GM21360 (cell line): ENCODE measurements around the gene CHSY1.

Experiments used
- ATAC-seq: cut with Tn5 transposase; IDR thresholded peaks from one replicate; pipeline ENCODE4 v1.9.1; 2021; ENCODE audit warnings: mild to moderate bottlenecking, moderate library complexity; ENCODE audit not compliant: unreplicated experiment

Gene CHSY1

DNA sequence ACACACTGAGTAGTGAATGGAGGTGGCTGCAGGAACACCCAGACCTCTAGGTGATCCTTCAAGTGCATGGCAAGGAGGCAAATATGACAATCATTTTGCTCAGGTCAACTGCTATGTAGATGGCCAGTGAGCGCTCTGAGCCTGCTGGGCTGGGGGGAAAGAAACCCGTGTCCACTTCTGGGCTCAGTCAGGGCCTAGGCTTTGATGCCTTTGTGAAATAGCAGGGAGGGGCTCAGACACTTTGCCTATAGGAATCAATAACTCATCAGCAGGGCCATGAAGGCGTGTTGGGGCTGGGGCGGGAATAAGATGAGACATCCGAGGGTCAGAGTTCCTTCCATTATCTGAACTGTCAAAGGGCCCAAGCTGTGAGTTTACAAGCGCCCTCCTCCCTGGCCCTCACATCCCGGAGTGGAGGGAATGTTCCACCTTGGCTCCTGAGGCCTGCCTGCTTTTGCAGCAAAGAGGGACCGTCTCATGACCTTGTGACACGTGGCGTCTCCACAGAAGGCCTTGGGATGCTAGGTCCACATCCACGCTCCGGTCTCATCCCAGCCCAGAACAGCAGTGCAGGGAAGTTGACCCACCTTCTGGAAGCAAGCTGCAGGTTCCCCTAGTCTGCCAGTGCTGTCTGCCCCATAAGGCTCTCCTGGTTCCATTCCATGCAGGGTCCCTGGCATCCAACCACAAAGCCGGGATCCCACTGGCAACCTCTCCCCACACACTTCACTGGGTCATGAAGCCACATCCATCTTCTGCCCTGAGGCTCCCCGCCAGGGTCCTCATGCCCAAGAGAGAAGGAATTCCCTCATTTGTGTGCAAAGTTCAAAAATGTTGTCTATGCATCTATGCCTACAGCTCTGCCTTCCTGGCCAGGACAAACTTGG, 78.4 kb downstream of the CHSY1 start:
- ATAC-seq = no peak

DNA sequence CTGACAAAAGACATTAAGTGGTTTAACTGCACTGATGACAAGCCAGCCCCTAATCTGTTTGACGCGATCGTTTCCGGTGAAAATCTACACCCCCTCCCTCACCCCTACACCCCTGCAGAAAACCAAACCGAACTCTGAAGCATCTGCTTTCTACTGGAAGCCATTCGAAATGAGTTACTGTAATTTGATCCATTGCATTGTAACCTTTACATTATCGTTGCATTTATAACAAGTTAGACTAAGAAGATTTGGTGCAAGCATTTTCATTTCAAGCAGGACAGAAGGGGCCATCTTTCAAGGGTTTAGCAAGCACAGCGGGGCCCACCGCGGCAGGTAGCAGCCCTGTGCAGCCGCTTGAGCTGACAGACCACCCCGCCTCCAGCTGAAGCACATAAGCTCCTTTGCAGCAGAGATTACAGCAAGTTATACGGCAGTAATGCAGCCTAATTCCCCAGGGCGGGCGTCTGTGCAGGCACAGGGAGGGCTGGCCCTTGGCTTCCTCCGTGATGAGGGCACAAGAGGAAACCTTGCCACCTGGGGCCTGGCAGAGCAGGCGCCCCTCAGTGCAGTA, 79.3 kb downstream of the CHSY1 start:
- ATAC-seq = no peak

- ATAC-seq = no peak
These were observed 79.9 kb downstream of the CHSY1 start for GRCh38 chr15:101171954-101172353.

GRCh38 chr15:101170568-101171350, 81.1 kb downstream of the CHSY1 start:
- ATAC-seq = no peak

DNA sequence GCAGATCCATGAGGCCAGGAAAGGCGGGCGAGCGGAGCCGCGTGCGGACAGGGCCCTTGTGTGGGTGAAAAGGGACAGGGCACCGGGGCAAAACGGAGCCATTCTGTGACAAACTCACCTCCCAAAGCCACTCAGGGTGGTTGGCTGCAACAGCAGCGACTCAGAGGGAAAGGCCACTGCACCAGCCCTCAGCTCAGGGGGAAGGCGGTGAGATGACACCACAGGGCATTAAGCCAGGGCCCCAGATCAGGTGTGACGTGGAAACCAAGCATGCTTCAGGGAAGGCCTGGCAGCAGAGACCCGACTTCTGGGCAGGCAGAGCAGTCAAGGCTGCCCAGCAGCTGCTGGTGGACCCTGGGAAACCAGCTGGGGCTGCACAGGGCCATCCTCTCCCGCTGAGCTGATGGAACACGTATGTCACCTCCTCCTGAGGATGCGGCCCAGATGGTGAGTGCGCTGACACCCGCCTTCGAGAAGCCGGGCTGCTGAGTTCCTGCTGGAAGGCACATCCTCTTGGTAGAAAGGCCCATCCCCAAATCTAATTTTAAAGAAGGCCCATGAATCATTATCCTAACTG, 82.3 kb downstream of the CHSY1 start:
- ATAC-seq = no peak

- no peak for ATAC-seq
These were observed 82.9 kb downstream of the CHSY1 start for GRCh38 chr15:101168898-101169494.

DNA sequence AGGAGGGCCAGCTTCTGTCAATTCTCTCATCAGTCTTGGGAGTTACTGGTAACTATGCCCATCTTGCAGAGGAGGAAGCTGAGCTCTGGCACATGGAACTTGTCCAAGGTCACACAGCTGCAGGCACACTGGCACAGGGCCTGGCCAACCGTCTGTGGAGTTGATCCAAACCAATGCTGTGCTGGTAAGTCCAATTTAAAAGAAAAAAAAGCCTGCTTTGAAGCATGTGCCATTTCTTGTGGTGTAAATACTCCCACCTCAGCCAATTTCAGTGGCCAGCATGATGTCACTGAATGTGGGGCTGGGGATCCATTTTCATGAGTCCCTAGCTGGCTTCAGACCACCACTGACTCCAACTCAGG, 83.4 kb downstream of the CHSY1 start:
- ATAC-seq = no peak

DNA sequence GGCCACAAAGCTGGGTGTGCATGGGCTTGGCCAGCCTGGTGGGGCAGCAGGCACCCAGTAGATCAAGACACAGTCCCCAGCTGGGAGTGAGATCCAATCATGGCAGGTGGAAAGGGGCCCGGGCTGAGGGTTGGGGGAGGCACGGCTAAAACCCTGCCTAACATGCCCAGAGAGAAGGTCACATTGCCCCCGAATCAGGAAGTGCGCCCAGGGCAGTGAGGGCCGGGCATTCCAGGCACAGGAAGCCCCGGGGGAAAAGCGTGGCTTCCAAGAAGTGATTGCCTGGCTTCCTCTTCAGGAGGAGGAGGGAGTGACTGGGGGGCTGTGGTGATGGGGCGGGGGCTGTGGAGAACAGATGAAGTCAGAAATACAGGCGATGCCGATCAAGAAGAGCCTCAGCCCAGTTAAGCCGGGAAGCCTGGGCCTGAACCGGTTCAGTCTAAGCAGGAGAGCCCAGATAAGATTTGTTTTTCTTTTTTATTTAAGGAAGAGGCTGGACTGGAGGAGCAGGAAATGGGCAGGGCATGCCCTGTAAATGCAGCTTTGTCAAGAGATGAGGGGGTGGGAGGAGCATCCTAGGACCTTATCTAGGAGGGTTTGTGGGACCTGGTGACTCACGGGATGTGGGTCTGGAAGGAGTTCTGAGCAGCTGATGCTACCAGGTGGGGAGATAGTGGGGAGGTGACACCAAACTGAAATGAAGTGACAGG, 83.9 kb downstream of the CHSY1 start:
- no peak for ATAC-seq

- ATAC-seq = no peak
These were observed 84.5 kb downstream of the CHSY1 start for GRCh38 chr15:101167411-101167752.

GRCh38 chr15:101165905-101166471, 85.9 kb downstream of the CHSY1 start:
- ATAC-seq = no peak

DNA sequence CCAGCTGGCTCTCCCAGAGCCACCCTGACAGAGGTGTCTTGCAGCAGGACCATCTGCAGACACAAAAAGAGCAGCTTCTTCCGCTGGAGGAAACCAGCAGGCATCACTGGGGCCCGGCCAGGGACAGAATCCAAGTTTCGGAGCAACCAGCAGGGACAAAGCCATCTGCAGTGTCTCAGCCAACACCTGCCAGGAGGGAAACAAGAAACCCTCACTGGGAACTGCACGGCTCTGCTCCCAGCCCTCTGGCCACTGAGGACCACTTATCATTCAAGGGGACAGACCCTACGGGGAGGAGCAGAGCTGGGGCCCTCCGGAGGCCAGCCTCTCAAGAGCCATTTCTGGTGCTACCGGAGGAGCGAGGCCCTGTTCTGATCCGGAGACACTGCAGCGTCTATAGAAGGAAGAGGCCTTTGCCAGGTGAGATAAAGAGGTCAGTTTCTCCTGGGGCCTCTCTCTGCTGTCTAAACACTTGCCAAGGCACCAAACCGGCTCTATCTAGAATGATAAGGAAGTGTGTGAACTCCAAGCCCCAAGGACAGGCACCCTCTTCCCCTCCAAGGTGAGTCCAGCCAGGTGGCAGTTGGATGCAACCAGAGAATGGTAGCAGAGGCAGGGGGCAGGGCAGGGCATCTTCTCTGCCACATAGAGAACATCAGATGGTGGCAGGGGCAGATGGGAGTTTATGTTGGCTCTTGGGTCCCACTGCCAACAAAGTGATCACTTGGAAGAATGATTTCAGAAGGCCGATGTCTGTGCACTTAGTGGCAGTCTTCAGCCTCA, 89.0 kb downstream of the CHSY1 start:
- ATAC-seq = no peak

- no peak for ATAC-seq
These were observed 90.2 kb downstream of the CHSY1 start for GRCh38 chr15:101161656-101162055.

GRCh38 chr15:101159936-101160815, 91.7 kb downstream of the CHSY1 start:
- no peak for ATAC-seq

DNA sequence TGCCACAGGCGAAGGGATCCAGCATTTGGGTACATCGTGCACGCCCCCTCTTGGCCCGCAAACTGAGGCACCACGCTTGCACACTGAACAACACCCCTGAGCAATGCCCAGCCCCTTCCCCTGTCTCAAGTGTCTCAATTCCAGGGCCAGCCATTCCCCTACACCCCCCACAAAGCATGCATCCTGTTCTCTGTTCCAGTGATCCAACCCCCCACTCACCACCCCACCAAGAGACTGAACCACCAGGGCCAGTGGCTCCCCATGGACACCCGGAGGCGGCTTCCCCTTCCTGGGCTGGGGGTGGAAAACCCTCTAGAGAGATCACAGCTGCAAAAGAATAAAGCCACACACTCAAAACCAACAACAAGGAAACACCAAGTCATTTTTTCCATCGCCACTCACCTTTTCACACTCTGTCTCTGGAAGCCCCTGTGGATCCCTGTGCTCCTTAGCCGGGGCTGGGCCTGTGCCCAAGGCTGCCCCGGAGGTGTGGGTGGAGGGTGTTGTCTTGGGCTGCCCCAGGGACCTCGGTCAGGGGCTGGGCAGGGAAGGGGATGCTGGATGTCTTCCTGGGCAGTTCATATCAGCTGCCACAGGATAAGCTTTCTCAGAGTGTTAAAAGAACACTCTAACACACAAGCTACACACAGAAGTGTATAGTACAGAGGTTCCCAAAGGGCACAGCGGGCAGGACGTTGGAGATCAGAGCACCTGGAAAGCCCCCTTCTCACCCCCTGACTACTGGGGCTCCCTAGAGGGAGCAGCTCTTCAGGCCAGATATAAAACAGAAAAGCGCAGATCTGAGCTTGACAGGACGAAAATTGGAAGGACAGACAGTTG, 92.5 kb downstream of the CHSY1 start:
- no peak for ATAC-seq

GRCh38 chr15:101158166-101159095, 93.4 kb downstream of the CHSY1 start:
- no peak for ATAC-seq

GRCh38 chr15:101157721-101158120, 94.1 kb downstream of the CHSY1 start:
- no peak for ATAC-seq
